ENCODE data around the gene AGXT2.

AGXT2 gene

GRCh38 chr5:35050541-35051126 lies 2.9 kb upstream of the AGXT2 start:
- in situ Hi-C loops (cut with MboI; ENCODE audit: low pct_unique_long_range_greater_than_20kb, low sequenced_read_pairs, unreplicated experiment): no loop called here
- TF ChIP-seq CTCF (IDR thresholded peaks at IDR 0.05; ENCODE audit: extremely low read depth, insufficient read depth, missing control alignments): no peak
- DNase-seq (ENCODE audit: low spot score): no peak

- DNase-seq (ENCODE audit: low spot score): no peak
- TF ChIP-seq CTCF (IDR thresholded peaks at IDR 0.05; ENCODE audit: extremely low read depth, insufficient read depth, missing control alignments): no peak
- in situ Hi-C loops (cut with MboI; ENCODE audit: low pct_unique_long_range_greater_than_20kb, low sequenced_read_pairs, unreplicated experiment): no loop called here
Observed at GRCh38 chr5:35048910-35049309, 1.2 kb upstream of the AGXT2 start.

- DNase-seq (ENCODE audit: low spot score): no peak
- in situ Hi-C loops (cut with MboI; ENCODE audit: low pct_unique_long_range_greater_than_20kb, low sequenced_read_pairs, unreplicated experiment): no loop called here
- no peak for TF ChIP-seq CTCF (IDR thresholded peaks at IDR 0.05; ENCODE audit: extremely low read depth, insufficient read depth, missing control alignments)
Observed at GRCh38 chr5:35046774-35047173, 975 bp downstream of the AGXT2 start.

- no peak for TF ChIP-seq CTCF (IDR thresholded peaks at IDR 0.05; ENCODE audit: extremely low read depth, insufficient read depth, missing control alignments)
- in situ Hi-C loops (cut with MboI; ENCODE audit: low pct_unique_long_range_greater_than_20kb, low sequenced_read_pairs, unreplicated experiment): no loop called here
- DNase-seq (ENCODE audit: low spot score): no peak
Observed at GRCh38 chr5:35045280-35045679, 2.5 kb downstream of the AGXT2 start.

- in situ Hi-C loops (cut with MboI; ENCODE audit: low pct_unique_long_range_greater_than_20kb, low sequenced_read_pairs, unreplicated experiment): no loop called here
- DNase-seq (ENCODE audit: low spot score): no peak
- no peak for TF ChIP-seq CTCF (IDR thresholded peaks at IDR 0.05; ENCODE audit: extremely low read depth, insufficient read depth, missing control alignments)
Observed at GRCh38 chr5:35044649-35045048, 3.1 kb downstream of the AGXT2 start.

- no peak for TF ChIP-seq CTCF (IDR thresholded peaks at IDR 0.05; ENCODE audit: extremely low read depth, insufficient read depth, missing control alignments)
- no peak for DNase-seq (ENCODE audit: low spot score)
- in situ Hi-C loops (cut with MboI; ENCODE audit: low pct_unique_long_range_greater_than_20kb, low sequenced_read_pairs, unreplicated experiment): no loop called here
Observed at GRCh38 chr5:35042781-35043180, 5.0 kb downstream of the AGXT2 start.

GRCh38 chr5:35041261-35041660 lies 6.5 kb downstream of the AGXT2 start:
- in situ Hi-C loops (cut with MboI; ENCODE audit: low pct_unique_long_range_greater_than_20kb, low sequenced_read_pairs, unreplicated experiment): no loop called here
- no peak for DNase-seq (ENCODE audit: low spot score)

More at GRCh38 chr5:35041261-35041660, 6.5 kb downstream of the AGXT2 start:
- no peak for TF ChIP-seq CTCF (IDR thresholded peaks at IDR 0.05; ENCODE audit: extremely low read depth, insufficient read depth, missing control alignments)
